ENCODE measurements around the gene RTN1. TPM values are rescaled to one million over a fixed set of nuclear protein-coding genes. Genes with fewer than 3 reads are reported as not detected.

The RTN1 gene
- total RNA-seq, 1 experiment from 2014 or later = not detected

Other genes with a start within 250 kb of the RTN1 start
- gene LRRC9, start 49.4 kb upstream of the RTN1 start, total RNA-seq (2014; rRNA removed; shearing (Covaris generic); ENCODE audit: low replicate concordance) = not detected in 2 replicates
- gene PCNX4, start 221.1 kb upstream of the RTN1 start, total RNA-seq (2014; rRNA removed; shearing (Covaris generic); ENCODE audit: low replicate concordance) = 30.7 and 58.9 TPM in 2 replicates

Measured in Caki2 (cell line).